ENCODE results near the gene ALCAM. TPM values are rescaled to one million over a fixed set of nuclear protein-coding genes. Genes with fewer than 3 reads are reported as not detected.
A peak's percentile ranks its signal among the peaks of the same experiment; 100 is the strongest.

The ALCAM gene
- total RNA-seq, 1 donor from 2014 or later, result 90.3 TPM

DNA sequence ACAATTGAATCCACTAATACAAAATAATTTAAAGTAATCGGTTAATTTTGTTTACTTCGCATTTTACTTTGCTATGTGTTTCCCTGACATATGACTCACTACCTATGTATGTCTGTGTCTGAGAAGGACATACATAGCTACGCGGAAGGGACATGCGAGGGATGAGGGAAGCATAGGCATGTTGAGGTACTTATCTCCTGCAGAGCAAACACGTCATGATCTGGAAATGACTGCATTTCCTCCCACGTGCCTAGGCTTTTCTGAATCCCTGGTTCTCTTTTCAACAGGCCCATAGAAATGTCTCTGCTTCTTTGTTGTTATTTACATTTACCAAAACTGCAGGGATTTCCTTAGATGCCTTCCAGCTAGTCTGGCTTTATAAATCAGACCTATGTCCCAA, 27.5 kb downstream of the ALCAM start:
- Mint-ChIP-seq H3K4me1 (peaks cover 13% of the 10 kb centered on the region), H3K27ac (no peak overlapping the region), H3K36me3 (peaks cover 33% of the 10 kb centered on the region), H3K9me3 (peaks cover 37% of the 10 kb centered on the region), H3K27me3 (ENCODE audit: low read depth) (no peaks in the 10 kb centered on the region), H3K4me3 (no peak overlapping the region)
- TF ChIP-seq, protein P1, sequence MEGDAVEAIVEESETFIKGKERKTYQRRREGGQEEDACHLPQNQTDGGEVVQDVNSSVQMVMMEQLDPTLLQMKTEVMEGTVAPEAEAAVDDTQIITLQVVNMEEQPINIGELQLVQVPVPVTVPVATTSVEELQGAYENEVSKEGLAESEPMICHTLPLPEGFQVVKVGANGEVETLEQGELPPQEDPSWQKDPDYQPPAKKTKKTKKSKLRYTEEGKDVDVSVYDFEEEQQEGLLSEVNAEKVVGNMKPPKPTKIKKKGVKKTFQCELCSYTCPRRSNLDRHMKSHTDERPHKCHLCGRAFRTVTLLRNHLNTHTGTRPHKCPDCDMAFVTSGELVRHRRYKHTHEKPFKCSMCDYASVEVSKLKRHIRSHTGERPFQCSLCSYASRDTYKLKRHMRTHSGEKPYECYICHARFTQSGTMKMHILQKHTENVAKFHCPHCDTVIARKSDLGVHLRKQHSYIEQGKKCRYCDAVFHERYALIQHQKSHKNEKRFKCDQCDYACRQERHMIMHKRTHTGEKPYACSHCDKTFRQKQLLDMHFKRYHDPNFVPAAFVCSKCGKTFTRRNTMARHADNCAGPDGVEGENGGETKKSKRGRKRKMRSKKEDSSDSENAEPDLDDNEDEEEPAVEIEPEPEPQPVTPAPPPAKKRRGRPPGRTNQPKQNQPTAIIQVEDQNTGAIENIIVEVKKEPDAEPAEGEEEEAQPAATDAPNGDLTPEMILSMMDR (IDR thresholded peaks at IDR 0.05; ENCODE audit: unreplicated experiment), result no peak
- no peak for DNase-seq (ENCODE audit: low spot score in 2 of 2, unreplicated experiment in 2 of 2)

DNA sequence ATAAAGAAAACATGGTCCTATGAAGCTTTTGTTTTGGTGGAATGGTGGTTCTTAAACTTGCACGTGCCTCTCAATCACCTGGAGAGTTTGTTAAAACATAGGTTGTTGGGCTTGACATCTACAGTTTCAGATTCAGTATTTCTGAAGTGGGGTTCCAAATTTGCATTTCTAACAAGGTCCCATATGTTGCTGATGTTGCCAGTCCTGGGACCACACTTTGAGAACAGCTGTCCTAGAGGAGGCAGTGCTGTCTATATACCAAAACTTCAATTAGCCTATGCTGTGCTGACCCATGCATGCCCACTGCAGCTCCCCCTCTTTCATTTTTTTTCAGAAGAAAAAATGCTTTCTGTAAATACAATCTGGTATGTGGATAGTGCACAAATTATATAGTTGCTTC, 31.3 kb downstream of the ALCAM start:
- peak overlapping the region; percentile 39 for H3K27ac Mint-ChIP-seq

DNA sequence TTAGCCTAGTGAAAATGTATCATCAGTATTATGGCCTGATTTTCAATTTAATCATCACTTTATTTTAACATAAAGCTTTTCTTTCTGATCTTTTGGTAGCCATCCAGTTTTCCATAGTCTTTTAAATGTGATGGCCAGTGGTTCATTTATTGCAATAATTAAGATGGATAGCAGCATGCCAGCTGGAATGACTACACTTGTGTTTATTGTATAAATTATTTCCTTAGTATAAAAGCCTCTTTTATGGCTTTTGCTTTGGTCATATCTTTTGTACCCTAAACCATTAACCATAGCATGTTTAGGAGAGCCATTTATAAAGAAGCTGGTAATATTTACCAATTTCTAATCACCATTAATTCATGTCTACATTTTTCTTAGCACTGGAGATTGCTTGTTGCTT, 31.7 kb downstream of the ALCAM start:
- H3K4me1 Mint-ChIP-seq, result peaks cover 24% of the 10 kb centered on the region
- H3K27ac Mint-ChIP-seq, result peak overlapping the region; percentile 66
- H3K36me3 Mint-ChIP-seq, result peaks cover 13% of the 10 kb centered on the region
- H3K9me3 Mint-ChIP-seq, result peaks cover 17% of the 10 kb centered on the region
- H3K4me3 Mint-ChIP-seq, result no peak overlapping the region
- H3K27me3 Mint-ChIP-seq (ENCODE audit: low read depth), result no peaks in the 10 kb centered on the region
- TF ChIP-seq, protein P1 (IDR thresholded peaks at IDR 0.05; ENCODE audit: unreplicated experiment), result no peak
- DNase-seq (ENCODE audit: low spot score in 2 of 2, unreplicated experiment in 2 of 2), result no peak

More for the DNA sequence above, 31.3 kb downstream of the ALCAM start:
- H3K27me3 Mint-ChIP-seq (ENCODE audit: low read depth), result no peaks in the 10 kb centered on the region
- H3K4me3 Mint-ChIP-seq, result no peak overlapping the region
- TF ChIP-seq, protein P1 (IDR thresholded peaks at IDR 0.05; ENCODE audit: unreplicated experiment), result no peak
- H3K9me3 Mint-ChIP-seq, result peaks cover 17% of the 10 kb centered on the region
- DNase-seq (ENCODE audit: low spot score in 2 of 2, unreplicated experiment in 2 of 2), result no peak
- peaks cover 24% of the 10 kb centered on the region for H3K4me1 Mint-ChIP-seq
- peaks cover 11% of the 10 kb centered on the region for H3K36me3 Mint-ChIP-seq

DNA sequence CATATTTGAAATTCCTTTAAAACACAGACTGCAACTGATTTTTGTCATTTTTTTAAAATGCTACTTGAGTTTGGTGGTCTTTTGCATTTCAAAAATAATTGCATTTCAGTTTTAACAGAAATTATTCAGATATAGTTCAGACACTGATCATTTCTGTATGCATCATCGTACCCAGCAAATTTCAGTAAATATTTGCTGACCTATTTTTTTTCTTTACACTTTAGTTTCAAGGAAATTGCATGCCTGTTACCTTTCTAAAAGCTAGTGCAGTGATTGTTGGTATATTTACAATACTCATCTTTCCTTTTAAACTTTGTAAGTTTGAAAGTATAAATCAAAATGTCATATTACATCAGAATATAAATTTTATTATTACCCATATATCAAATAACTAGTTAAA, 32.4 kb downstream of the ALCAM start:
- Mint-ChIP-seq H3K9me3 (peaks cover 24% of the 10 kb centered on the region), H3K27ac (peak overlapping the region; percentile 66), H3K36me3 (peaks cover 19% of the 10 kb centered on the region), H3K27me3 (ENCODE audit: low read depth) (no peaks in the 10 kb centered on the region), H3K4me1 (peaks cover 24% of the 10 kb centered on the region), H3K4me3 (no peak overlapping the region)
- DNase-seq (ENCODE audit: low spot score in 2 of 2, unreplicated experiment in 2 of 2), result no peak
- TF ChIP-seq, protein P1 (IDR thresholded peaks at IDR 0.05; ENCODE audit: unreplicated experiment), result no peak

DNA sequence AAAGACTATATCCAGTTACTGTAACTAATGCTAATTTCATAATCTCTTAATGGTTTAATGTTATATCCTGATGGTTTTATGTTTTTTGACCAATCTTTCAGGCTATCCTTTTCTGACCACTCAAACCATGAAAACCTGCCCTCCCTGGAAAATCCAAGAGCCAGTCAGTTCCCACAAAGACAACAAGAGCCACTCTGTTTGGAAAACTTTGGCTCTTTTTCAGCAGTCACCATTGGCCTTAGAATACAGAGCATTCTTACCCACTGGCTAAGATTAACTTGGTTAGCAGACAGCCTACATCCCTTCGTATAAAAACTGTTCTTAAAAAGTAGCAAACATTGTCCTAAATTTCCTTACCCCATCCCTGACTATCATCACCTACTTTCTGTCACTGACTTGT, 32.9 kb downstream of the ALCAM start:
- Mint-ChIP-seq H3K36me3 (peaks cover 23% of the 10 kb centered on the region), H3K27ac (peak overlapping the region; percentile 66), H3K4me3 (no peak overlapping the region), H3K4me1 (peaks cover 24% of the 10 kb centered on the region), H3K27me3 (ENCODE audit: low read depth) (no peaks in the 10 kb centered on the region), H3K9me3 (peaks cover 29% of the 10 kb centered on the region)
- no peak for DNase-seq (ENCODE audit: low spot score in 2 of 2, unreplicated experiment in 2 of 2)
- TF ChIP-seq, protein P1 (IDR thresholded peaks at IDR 0.05; ENCODE audit: unreplicated experiment), result no peak

DNA sequence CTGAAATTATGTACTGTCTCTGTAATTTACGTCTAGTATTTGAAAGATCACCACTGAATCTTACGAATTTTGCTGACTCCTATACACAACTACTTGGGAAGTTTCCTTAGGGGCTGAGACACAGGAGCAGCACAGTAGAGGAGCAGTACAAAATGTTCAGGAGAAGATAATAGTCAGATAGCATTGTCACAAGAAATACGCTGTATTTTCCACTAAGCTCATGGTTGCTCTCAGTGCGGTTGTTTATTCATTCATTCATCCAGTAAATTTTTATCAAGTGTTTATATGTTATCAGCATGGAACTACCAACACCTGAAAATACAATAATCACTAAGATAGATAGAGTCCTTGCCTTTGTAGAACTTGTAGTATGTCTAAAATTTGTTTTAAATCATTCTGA, 34.5 kb downstream of the ALCAM start:
- Mint-ChIP-seq H3K9me3 (peaks cover 38% of the 10 kb centered on the region), H3K4me3 (no peak overlapping the region), H3K27me3 (ENCODE audit: low read depth) (no peaks in the 10 kb centered on the region), H3K4me1 (peaks cover 24% of the 10 kb centered on the region), H3K27ac (no peak overlapping the region), H3K36me3 (peaks cover 25% of the 10 kb centered on the region)
- no peak for DNase-seq (ENCODE audit: low spot score in 2 of 2, unreplicated experiment in 2 of 2)
- TF ChIP-seq, protein P1 (IDR thresholded peaks at IDR 0.05; ENCODE audit: unreplicated experiment), result no peak
